Measurements from ENCODE around the gene FEN1. TPM values are rescaled to one million over a fixed set of nuclear protein-coding genes. Genes with fewer than 3 reads are reported as not detected.

FEN1 gene
- polyA plus RNA-seq, 3 donors: 3.5 to 6.4 (median 4.3) TPM

DNA sequence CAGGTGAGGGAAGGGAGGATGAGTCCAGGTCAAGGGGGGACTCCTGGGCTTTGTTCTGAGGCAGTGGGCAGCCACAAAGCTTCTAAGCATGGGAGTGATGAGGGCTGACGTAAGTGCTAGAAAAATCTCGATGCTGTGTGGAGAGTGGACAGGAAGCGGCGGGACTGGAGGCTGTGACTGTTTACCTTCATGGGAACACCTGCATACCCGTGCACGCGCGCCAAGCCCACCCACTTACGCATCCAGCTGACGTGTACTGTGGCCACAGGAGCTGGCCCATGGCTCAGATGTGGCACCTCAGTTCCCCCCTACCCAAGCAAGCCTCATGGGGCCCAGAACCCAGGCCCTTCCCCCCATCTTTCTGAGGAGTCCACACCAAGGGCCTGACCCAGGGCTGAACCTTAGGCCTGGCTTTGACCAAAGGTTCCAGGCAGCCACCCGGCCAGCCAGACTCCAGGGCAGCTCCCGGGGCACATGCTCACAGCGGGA, 26.3 kb upstream of the FEN1 start:
- TF ChIP-seq CTCF (IDR thresholded peaks at IDR 0.05): no peak
- peaks cover 2 to 8% (median 4%) of the 10 kb centered on the region in 3 donors for H3K27me3 Mint-ChIP-seq (ENCODE audit: low read depth in 3 of 3)
- Histone ChIP-seq H2AFZ (ENCODE audit: insufficient read depth, low read depth, low read length, poor library complexity, severe bottlenecking) (no peak overlapping the region), H4K20me1 (ENCODE audit: insufficient read depth, low read length) (no peaks in the 10 kb centered on the region), H3K9ac (ENCODE audit: insufficient read depth, low read length, poor library complexity, severe bottlenecking) (no peak overlapping the region), H3K27ac (ENCODE audit: low read depth in 1 of 2, low read length in 2 of 2) (no peak overlapping the region), H3K9me3 (replicated peaks in 1 of 2; ENCODE audit: control insufficient read depth in 1 of 2, insufficient read depth in 1 of 2, low read length in 2 of 2) (no peaks in the 10 kb centered on the region), H3K27me3 (ENCODE audit: control insufficient read depth in 2 of 2, insufficient read depth in 2 of 2, low read length in 2 of 2) (no peaks in the 10 kb centered on the region), H3K4me1 (ENCODE audit: control insufficient read depth in 1 of 2, insufficient read depth in 2 of 2, low read length in 2 of 2) (peaks cover 0 to 4% of the 10 kb centered on the region in 2 donors), H3K79me2 (ENCODE audit: insufficient read depth, low read length) (no peaks in the 10 kb centered on the region), H3K36me3 (replicated peaks in 1 of 2; ENCODE audit: control insufficient read depth in 1 of 2, insufficient read depth in 2 of 2, low read length in 2 of 2) (no peaks in the 10 kb centered on the region), H3K4me2 (replicated peaks; ENCODE audit: extremely low read depth, low read length, poor library complexity, severe bottlenecking) (no peak overlapping the region), H3K4me3 (replicated peaks in 1 of 3; ENCODE audit: low read depth in 2 of 3, low read length in 3 of 3) (no peak overlapping the region)
- H3K4me3 Mint-ChIP-seq: no peak overlapping the region
- 87% methylated on average over 10 of the region's 13 CpGs for WGBS (ENCODE audit: insufficient coverage)
- peaks cover 5% of the 10 kb centered on the region for H3K4me1 Mint-ChIP-seq
- H3K36me3 Mint-ChIP-seq: no peaks in the 10 kb centered on the region
- no peak overlapping the region for H3K27ac Mint-ChIP-seq
- intact Hi-C loops (cut with micrococcal nuclease): no loop called here
- H3K9me3 Mint-ChIP-seq: no peaks in the 10 kb centered on the region
- DNase-seq: no peak

GRCh38 chr11:61768376-61769076, 24.2 kb upstream of the FEN1 start:
- Histone ChIP-seq H3K79me2 (ENCODE audit: insufficient read depth, low read length) (no peaks in the 10 kb centered on the region), H3K4me1 (ENCODE audit: control insufficient read depth in 1 of 2, insufficient read depth in 2 of 2, low read length in 2 of 2) (peaks cover 14% of the 10 kb centered on the region in 2 donors), H3K36me3 (replicated peaks in 1 of 2; ENCODE audit: control insufficient read depth in 1 of 2, insufficient read depth in 2 of 2, low read length in 2 of 2) (no peaks in the 10 kb centered on the region), H3K4me2 (replicated peaks; ENCODE audit: extremely low read depth, low read length, poor library complexity, severe bottlenecking) (no peak overlapping the region), H3K9ac (ENCODE audit: insufficient read depth, low read length, poor library complexity, severe bottlenecking) (no peak overlapping the region), H3K27me3 (ENCODE audit: control insufficient read depth in 2 of 2, insufficient read depth in 2 of 2, low read length in 2 of 2) (no peaks in the 10 kb centered on the region), H4K20me1 (ENCODE audit: insufficient read depth, low read length) (no peaks in the 10 kb centered on the region), H3K4me3 (replicated peaks in 1 of 3; ENCODE audit: low read depth in 2 of 3, low read length in 3 of 3) (no peak overlapping the region), H3K27ac (ENCODE audit: low read depth in 1 of 2, low read length in 2 of 2) (no peak overlapping the region), H3K9me3 (replicated peaks in 1 of 2; ENCODE audit: control insufficient read depth in 1 of 2, insufficient read depth in 1 of 2, low read length in 2 of 2) (no peaks in the 10 kb centered on the region), H2AFZ (ENCODE audit: insufficient read depth, low read depth, low read length, poor library complexity, severe bottlenecking) (no peak overlapping the region)
- H3K4me1 Mint-ChIP-seq: peaks cover 16% of the 10 kb centered on the region
- H3K9me3 Mint-ChIP-seq: no peaks in the 10 kb centered on the region
- intact Hi-C loops (cut with micrococcal nuclease): no loop called here
- H3K36me3 Mint-ChIP-seq: no peaks in the 10 kb centered on the region
- H3K27me3 Mint-ChIP-seq (ENCODE audit: low read depth in 3 of 3): peaks cover 0 to 4% (median 4%) of the 10 kb centered on the region in 3 donors
- TF ChIP-seq CTCF (IDR thresholded peaks at IDR 0.05): no peak
- 78% methylated on average over 9 of the region's 11 CpGs for WGBS (ENCODE audit: insufficient coverage)
- no peak overlapping the region for H3K27ac Mint-ChIP-seq
- DNase-seq: no peak
- no peak overlapping the region for H3K4me3 Mint-ChIP-seq

Measured in CD14-positive monocyte (primary cell).